Measurements from ENCODE around the gene ELAC2.
"Not testable (repeated sequence)": the region's sequence is repeated elsewhere in the genome, so short reads cannot be mapped to it uniquely, and the experiment has no call there.

Gene ELAC2

DNA sequence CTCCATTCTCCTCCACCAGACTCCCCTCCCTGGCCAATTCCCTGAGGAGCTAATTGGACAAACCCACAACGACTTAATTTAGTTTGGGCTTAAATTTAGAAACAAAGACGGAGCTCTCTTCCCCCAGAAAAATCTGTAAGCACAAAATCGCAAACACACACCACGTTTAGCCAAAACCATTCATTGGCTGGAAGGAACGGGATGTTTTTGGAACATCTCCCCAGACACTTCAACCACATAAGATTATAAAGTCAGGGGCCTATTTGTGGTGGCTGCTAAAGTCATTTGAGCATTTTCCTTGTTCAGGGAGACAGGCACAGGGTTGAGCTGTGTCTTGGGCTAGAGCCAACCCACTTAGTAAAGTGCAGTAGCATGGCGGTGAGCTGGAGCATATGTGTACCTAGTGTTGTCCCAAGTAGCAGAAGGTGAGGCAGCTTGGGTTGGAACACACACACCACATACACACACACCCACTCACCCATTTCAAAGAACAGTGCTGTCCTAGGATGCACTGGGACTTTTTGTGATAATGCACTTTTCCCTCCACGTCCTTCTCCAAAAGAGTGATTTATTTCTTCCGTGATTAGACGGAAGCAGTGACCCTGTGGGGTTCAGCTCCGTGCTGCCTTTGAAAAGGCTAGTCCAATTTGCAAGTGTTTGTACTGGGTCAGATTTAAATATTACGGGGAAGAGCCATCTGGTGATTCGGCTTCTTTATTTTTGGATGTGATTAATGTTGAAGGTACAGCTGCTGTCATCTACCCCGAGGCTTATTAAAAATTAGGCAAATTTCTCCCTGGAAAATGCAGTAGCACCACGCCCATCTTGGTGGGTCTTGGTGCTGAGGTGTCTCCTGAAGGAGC lies 32.2 kb downstream of the ELAC2 start:
- H3K4me3 ChIP-seq (ENCODE audit: low read depth, low read length): no peak overlapping the region
- TF ChIP-seq, protein P1, sequence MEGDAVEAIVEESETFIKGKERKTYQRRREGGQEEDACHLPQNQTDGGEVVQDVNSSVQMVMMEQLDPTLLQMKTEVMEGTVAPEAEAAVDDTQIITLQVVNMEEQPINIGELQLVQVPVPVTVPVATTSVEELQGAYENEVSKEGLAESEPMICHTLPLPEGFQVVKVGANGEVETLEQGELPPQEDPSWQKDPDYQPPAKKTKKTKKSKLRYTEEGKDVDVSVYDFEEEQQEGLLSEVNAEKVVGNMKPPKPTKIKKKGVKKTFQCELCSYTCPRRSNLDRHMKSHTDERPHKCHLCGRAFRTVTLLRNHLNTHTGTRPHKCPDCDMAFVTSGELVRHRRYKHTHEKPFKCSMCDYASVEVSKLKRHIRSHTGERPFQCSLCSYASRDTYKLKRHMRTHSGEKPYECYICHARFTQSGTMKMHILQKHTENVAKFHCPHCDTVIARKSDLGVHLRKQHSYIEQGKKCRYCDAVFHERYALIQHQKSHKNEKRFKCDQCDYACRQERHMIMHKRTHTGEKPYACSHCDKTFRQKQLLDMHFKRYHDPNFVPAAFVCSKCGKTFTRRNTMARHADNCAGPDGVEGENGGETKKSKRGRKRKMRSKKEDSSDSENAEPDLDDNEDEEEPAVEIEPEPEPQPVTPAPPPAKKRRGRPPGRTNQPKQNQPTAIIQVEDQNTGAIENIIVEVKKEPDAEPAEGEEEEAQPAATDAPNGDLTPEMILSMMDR (IDR thresholded peaks at IDR 0.05; ENCODE audit: insufficient read depth, low read depth, low read length, missing control alignments): no peak

DNA sequence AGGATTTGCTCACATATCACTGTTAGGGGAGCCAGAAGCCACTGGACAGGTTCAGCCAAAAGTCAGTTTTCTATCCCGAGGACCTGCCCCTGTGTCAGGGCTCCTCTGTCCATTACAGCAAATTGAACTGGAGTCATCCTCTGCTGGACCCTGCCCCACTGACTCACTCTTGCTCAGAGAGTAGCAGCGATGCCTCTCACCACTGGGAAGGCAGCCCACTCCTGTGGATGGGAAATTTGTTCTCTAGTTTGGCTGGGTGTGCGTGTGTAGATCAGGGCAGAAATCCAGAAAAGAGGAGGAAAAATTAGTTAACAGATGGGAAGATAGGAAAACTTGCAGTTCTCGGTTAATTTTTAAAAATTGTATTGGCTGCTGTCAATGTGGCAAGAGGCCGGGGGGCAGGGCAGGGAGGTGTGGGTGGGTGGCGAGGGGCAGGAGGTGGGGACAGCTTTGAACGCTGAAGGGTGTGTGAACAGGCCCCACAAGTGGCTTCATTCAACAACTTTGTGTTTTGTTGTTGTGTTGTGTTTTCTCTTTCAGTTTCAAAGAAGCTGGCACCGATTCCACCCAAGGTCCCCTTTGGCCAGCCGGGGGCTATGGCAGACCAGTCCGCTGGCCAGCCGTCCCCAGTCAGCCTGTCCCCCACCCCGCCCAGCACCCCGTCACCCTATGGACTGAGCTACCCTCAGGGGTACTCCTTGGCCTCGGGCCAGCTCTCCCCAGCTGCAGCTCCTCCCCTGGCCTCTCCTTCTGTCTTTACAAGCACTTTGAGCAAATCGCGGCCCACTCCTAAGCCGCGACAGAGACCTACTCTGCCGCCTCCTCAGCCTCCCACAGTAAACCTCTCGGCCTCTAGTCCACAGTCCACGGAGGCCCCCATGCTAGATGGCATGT lies 33.6 kb downstream of the ELAC2 start:
- H3K4me3 ChIP-seq (ENCODE audit: low read depth, low read length): no peak overlapping the region
- no peak for DNase-seq (ENCODE audit: low read depth)
- TF ChIP-seq, protein P1 (IDR thresholded peaks at IDR 0.05; ENCODE audit: insufficient read depth, low read depth, low read length, missing control alignments): no peak

More for the DNA sequence above, 32.2 kb downstream of the ELAC2 start:
- no peak for DNase-seq (ENCODE audit: low read depth)

DNA sequence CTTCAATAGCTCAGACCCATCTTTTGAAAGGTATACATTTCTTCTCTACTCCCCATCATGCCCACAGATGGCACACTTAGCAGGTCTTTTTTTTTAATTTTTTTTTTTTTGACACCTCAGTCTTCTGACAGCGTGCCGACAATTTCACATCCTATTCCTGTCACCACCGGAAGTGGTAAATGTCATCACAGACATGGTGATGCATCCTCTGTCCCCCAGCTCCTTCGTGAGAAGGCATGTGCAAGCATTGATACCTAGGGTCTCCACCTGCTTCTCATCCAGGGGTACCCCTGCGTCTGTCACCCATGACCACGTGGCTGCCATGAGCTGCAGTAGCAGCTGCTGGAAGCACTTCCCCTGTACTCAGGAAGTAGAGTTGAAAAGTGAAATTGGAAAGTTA lies 35.6 kb downstream of the ELAC2 start:
- H3K4me3 ChIP-seq (ENCODE audit: low read depth, low read length): no peak overlapping the region
- DNase-seq (ENCODE audit: low read depth): peak; percentile 49
- TF ChIP-seq, protein P1 (IDR thresholded peaks at IDR 0.05; ENCODE audit: insufficient read depth, low read depth, low read length, missing control alignments): no peak

DNA sequence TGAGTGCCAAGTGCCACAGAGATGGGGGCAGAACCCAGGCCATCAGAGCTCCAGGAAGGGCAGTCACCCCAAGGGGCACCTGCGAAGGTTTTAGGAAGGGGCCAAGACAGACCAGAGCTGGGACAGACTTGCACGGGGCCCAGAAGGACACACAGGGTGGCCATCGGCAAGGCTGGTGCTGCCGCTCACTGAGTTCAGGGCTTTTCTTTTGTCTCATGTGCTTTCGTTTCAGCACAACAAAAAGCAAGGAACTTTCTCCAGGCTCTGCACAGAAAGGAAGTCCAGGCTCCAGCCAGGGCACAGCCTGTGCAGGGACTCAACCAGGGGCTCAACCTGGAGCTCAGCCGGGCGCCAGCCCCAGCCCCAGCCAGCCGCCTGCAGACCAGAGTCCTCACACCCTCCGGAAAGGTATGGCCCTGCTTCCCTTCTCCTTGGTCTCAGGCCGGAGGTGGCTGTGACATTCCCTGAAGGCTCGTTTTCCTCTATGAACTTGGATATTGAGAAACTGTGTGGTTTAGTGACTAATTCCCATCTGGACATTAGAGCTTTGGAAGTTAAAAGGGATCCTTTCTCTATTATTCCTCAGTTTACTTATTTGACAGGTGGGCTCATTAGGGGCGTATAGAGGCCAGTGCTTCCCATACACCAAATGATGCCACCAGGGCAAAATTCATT lies 37.9 kb downstream of the ELAC2 start:
- DNase-seq (ENCODE audit: low read depth): no peak
- TF ChIP-seq, protein P1 (IDR thresholded peaks at IDR 0.05; ENCODE audit: insufficient read depth, low read depth, low read length, missing control alignments): no peak
- no peak overlapping the region for H3K4me3 ChIP-seq (ENCODE audit: low read depth, low read length)

DNA sequence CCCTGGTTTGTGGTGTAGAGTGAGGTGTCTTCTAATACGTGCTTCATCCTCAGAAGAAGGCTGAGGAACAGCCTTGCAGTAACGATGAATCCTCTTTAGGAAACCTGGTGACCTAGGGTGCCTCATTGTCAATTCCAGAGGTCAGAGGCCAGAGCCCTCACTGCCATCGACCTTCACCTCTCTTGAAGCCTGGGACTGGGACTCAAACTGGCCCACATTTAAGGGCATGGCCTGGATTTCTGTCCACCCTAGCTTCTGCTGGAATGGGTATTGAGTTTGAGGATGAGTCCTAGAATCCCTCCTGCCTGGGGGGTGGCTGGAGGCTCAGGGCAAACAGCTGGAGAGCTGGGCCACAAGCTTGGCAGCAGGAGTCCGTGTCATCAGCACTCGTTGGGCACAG lies 38.6 kb downstream of the ELAC2 start:
- TF ChIP-seq, protein P1 (IDR thresholded peaks at IDR 0.05; ENCODE audit: insufficient read depth, low read depth, low read length, missing control alignments): no peak

DNA sequence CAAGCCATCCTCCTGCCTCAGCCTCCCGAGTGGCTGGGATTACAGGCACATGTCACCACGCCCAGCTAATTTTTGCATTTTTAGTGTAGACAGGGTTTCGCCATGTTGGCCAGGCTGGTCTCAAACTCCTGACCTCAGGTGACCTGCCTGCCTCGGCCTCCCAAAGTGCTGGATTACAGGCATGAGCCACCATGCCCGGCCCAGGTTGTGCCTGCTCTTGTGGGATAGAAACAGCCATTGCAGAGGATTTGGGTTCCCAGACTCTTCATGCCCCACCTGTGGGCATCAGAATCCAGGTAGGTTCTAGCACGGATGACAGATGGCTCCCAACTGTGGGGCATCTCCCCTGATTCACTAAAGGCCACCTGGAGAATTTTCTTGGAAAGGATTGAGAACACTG lies 39.0 kb downstream of the ELAC2 start:
- not testable (repeated sequence) for DNase-seq (ENCODE audit: low read depth); H3K4me3 ChIP-seq (ENCODE audit: low read depth, low read length)

More for the DNA sequence above, 38.6 kb downstream of the ELAC2 start:
- no peak for DNase-seq (ENCODE audit: low read depth)
- H3K4me3 ChIP-seq (ENCODE audit: low read depth, low read length): no peak overlapping the region

All from GM12865 (cell line).